ENCODE measurements around the gene SUMF1.

SUMF1 gene

DNA sequence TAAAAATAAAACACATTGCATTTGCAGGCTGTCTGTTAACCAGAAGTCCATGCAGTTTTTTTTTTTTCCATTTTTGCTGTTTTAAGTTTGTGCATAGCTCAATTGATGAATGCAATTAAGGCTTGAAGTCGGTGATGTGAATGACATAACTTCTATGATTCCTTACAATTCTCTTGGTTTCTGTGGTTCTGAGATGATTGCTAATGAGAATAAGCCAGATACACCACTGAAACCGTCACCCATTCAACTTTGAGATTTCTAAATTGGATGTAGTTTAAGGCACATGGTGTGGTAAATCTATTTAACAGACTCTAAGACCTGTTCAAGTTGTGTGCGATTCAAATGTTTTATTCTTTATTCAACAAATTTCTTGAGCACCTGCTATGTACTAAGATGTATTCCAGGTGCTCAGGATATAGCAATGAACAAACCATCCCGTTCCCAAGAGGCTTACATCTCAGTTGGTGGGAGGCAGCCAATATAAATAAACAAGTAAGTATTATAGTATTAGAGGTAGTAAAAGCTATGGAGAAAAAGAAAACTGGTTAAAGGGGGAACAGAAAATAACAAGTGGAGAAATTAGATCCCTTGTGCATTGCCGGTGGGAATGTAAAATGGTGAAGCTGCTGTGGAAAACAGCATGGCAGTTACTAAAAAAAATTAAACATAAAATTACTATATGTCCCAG is 30.1 kb upstream of the SUMF1 start:
- DNase-seq, result no peak

DNA sequence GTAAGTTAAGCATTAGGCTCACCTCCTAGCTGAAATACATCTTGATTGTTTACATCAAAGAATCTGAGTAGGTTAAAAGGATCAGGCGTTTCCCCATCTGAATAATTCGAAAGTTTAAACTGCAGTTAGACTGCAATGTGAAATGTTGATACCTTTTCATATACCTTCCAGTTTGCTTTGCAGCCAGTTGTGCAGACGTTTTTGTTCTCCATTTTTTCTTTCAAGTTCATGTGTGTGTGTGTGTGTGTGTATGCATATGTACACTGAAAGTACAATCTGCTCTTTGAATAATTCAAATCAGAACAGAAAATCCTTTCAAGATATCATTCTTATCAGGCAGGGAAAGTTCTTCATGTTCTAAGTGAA is 29.0 kb upstream of the SUMF1 start:
- no peak for DNase-seq

DNA sequence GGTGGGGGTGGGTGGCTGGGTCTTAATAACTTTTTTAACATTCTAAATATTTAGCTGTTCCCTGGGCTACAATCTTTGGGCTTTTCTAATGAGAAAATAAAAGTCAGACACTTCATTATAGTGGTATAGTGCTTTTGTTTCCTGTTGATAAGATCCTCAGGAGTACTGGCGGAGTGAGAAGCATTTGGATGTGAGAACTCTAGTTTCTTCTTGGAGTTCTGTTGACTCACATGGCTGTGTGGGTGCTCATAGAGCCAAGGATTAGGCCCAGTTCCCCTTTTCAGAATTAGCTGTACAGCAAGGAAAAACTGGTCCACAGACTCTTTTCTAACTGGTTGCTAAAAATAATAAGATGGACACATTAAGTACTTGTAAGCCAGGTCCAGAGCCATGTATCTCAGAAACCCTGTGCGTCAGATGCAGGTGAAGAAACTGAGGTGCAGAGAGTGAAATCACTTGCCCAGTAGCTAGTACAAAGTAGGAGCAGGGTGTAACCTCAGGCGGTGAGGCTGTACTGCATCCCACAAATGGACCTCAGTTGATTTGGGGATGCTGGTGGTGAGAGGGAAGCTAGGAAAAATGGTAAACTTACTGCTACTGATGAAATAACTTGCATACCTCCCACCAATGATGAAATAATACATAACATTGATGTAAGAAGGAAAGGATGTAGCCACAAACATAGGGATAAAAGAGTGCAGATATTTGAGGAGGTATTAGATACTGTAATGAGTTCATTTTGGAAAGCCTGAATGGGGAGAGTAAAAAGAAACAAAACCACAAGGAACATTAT is 28.4 kb upstream of the SUMF1 start:
- DNase-seq, result no peak

DNA sequence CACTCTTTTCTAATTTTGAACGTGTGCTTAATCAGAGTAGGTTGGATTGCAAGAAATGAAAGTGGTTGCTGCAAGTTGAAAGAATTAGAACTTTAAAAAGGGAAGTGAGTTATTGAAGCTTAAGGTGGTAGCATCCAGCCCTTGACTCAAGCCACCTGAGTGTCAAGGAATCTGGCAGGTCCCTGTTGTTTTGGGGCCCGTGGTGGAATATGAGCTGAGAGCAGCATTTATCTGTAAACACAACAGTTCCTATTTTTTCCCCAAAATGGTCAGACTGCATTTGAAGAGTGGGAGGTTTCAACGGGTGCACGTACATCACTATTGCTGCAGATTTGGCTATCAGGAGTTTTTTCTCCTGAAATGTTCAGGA is 27.8 kb upstream of the SUMF1 start:
- DNase-seq, result no peak

DNA sequence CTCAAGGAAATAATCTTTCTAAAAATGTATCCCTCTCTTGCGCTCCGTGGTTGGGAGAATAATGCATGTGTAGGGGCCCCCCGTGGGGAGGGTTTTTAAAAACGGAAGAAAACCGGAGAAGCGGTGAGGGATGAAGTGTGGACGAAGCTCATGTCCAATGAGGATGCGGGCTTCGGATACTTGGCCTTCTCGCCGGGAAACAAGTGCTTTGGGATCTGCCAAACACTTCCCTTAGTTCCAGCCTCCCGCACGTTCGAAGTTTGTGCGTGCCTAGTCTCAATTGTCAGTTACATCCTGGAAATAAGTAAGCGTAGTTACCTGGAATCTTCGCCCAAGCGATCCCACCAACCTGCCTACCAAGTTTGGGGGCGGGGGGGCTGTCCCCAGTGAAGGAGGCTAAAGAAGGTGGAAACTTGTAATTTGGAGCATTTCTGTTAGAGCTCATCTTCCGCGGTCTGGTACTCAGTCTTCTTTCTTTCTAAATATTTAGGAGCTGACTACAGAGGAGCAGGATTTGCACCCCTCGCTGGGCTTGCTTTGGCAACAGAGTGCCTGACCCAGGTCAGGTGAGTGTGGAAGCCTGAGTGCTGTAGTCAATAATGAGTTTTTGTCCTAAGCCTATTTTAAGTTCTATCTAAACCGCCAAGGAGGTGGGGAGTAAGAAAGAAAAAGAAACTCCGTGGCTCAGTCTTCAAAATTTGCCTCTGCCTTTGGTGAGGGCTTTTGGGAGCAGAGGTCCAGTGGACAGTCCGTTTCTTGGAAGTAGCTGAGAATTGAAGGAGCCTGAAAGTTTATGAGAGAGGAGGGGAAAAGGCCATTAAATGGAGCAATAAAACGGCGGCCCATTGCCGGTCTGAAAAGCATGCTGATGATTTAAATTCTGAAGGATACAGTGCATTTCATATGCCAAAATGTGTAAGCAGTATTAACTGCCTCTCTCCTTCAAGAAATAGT is 27.1 kb upstream of the SUMF1 start:
- DNase-seq, result no peak

DNA sequence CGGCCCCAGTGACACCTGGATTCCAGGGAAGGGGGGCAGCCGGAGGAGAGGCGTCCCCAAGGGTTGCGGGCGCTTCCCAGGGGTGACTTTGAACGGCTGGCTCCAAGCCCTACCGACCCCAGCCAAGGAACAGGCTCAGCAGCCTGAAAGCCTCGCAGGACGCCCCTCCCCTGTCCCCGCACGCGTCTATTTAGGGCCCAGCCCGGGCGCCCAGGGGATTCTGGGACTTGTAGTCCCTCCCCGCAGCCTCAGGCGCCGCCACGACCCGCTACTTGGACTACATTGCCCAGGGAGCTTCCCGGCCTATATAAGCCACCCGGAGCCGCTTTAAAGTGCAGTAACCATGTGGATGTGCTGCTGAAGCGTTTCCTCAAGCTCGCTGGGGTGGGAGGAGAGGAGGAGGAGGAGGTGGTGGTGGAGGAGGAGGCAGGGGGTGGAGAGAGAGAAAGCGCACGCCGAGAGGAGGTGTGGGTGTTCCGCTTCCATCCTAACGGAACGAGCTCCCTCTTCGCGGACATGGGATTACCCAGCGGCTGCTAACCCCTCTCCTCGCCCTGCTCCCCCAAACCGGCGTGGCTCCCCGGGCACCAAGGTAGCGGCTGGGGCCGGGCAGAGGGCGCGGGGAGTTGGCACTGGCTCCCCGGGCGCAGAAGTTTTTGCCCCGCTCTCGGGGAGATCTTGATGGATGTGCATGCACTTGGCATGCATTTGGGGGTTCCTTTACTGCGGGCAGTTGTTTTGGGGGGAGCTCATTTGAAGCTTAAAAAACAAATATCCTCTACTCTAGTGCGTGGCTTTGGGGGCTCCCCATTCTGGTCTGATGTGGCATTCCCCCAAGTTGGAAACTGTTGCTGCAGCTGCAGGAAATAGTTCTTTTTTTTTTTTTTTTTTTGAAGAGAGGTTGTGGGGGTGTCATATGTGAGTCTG is 26.2 kb upstream of the SUMF1 start, which contains the start of gene ITPR1:
ITPR1 (plus strand) TSS at position 335 of the 927 bp plus-strand sequence. CDS start 23,144 bp downstream, outside the sequence.
- peak; percentile 96 for DNase-seq

DNA sequence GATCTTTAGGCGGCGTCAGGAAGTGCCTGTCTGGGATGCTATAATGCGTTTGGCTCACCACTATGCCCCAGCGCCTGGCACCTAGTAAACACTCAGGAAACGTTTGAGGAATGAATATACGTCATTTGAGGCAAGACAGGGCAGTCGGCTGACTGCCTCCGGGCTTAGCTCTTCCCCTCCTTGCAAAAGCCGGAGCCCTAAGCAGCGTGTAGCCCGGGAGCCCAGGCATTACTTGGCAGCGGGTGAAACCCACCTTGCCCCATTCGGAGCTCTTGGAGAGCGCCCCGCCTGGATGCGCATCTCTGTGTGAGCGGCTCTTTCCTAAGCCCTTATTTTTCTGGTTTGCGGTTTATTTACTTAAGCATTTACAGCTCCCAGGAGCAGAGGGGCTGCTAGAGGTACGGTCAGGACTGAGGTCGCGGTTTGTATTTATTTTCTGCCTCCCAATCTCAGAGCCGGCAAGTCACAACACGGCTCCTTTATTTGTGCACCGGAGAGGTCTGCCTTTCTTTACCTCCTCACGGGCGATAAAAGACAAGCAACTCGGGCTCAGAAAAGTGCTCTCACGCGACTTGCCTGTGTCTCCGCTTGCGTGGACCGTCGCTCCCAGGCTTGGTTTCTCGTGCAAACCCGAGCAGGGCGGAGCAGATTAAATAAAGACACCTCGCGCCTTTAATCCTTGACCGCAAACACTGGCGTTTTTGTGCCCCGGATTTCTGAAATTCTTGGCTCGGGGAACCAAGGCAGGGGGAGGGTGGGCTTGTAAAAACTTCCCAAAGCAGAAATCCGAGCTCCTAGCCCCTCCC is 25.3 kb upstream of the SUMF1 start:
- DNase-seq, result peak; percentile 24 to 28

DNA sequence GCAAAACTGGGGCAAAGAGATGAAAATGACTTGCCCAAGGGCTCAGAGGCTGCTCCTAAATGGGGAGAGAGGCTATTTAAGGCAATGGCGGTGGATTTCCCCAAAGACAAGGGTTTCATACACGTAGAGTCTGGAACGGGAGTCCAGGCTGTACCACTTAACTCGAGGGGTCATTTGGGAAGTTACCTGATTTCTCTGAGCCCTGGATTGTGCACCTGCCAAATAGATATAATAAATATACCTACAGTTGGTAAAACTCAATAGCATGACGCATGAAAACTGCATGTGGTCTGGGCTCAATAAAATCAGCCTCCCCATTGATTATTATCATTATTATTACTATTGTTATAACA is 24.8 kb upstream of the SUMF1 start:
- DNase-seq, result no peak

DNA sequence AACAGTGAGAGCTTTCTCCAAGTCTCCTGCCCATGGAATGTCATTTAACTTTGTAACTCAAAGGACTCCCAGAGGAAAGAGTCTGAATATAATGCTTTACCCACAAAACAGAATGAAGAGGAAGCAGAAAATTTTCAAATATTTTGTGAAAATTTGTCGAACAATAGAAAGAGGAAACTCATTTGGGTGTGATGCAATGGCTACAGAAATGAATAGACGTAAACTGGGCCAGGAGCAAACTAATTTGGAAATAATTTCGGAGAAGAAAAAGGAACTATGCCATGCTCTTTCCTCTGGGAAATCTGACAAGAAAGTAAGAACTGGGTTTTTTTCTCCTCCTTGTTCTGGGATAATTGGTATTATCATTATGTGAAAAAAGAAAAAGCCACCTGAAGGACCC is 11.2 kb upstream of the SUMF1 start:
- no peak for DNase-seq

DNA sequence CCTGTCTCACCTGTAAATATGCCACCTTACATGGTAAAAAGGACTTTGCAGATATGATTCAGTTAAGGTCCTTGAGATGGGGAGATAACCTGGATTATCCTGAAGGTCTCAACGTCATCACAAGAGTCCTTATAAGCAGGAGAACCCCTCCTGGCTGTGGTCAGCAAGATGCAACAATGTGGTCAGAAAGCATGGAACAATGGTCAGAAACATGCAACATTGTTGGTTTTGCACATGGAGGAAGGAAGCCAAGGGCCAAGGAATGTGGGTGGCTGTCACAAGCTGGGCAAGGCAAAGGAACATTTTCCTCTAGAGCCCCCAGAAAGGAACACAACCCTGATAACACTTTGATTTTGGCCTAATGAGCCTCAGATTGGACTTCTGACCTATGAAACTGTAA is 9.4 kb upstream of the SUMF1 start:
- no peak for DNase-seq

DNA sequence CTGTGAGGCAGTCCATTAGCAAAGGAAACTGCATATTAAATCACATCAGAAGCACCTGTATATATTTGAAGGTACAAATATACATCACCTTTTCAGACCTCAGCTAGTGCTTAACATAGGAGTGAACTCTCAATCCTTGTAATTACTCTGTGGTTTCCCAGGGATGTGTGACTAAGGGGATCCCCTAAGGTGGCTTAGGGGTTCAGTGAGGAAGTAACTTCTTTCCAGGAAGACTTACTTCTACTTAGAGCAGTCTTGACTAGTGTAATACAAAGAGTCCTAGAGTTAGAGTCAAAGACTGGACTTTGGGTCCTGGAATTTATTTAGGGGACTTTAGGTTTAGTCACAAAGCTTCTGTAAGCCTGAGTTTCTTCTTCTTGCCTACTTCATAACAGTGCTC is 8.7 kb upstream of the SUMF1 start:
- DNase-seq, result no peak

DNA sequence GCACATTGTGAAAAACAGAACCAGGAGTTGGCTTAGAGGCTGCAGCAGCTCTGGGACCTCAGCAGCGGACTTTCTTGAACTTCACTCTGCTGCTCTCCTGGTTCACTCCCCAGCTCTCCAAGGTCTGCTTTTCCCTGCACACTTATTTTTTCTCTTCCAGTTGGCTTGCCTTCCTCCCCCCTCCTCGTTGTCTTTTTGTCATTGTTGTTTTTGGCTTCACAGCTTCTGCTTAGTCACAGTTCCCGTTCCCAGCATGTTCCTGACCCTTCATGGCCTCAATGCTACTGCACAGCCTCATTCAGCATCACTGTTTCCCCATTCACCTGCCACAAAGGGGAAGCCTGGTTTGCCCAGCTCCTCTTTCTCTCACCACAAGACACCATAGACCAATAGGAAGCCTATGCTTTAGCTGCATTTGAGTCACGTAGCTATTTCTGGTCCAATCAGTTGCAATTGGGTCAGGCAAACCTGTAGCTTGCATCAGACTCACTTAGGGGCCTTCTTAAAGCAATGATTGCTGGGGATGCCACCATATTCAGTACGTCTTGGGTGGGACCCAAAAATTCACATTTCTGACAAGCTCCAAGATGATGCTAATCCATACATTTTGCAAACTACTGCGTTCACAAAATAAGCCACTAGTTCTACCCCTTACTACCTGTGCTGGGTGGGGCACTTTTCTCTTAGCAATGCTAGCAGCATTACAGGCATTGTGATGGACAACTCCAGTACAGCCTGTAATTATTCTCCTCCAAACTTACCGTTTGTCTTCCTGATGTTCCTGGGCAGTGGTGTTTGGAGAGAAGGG is 7.8 kb upstream of the SUMF1 start:
- no peak for DNase-seq

DNA sequence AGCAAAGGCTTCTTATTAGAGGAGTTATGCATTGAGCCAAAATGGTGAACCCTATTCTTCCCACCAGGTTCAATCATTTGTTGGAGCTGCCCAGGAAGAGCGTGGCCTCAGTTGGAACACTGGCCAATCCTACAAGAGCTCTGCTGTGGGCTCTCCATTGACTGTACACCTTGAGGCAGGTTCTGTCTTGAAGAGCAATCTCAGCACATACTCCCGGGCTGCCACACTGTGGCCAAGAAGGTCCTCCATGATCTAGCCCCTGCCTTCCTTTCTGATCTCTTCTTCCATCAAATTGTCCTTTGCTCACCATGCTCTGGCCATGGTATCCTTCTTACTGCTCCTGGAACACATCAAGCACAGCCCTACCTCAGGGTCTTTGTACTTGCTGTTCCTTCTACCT is 5.7 kb upstream of the SUMF1 start:
- no peak for DNase-seq

DNA sequence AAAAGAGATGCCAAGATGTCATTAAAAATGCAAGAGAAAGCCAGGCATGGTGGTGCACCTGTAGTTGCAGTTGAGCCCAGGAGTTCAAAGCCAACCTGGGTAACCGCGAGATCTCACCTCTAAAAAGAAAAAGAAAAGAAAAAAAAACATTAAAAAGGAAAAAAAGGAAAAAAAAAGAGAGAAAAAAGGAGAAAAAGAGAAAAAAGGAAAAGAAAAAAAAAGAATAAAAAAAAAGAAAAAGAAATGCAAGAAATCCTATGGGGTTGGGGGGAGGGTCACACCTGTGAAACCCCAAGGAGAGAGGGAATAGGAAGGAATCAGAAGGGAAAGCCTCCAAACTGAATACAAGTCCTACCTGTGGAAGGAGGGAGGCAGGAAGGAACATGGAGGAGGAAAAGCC is 5.2 kb upstream of the SUMF1 start:
- no peak for DNase-seq

DNA sequence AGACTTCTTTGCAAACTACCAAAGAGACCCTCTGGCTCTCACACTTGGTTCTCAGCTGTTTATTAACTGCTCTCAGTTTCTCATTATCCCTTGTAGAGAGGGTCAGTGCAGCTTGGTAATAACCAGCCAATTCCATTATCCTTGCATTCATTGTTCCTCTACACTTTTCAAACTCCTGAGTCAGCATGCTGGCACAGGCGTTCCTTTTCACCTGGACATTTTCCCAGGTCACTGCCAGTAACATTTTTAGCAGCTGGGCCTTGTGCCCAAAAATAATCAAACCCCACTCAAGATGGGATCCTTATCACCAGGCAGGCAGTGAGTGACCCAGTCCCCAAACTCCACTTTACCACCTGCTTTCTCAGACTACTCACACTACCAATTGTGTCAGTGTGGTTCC is 4.8 kb upstream of the SUMF1 start:
- no peak for DNase-seq

DNA sequence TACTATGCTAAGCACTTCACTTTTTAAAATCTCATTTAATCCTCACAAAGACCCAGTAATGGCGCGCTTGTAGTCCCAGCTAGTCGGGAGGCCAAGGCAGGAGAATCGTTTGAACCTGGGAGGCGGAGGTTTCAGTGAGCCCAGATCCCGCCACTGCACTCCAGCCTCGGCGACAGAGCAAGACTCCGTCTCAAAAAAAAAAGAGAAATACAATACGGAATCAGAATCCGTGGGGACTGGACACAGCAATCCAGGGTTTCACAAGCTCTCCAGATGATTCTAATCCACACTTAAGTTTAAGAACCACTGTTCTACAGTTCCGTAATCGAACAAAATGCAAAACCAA is 426 bp upstream of the SUMF1 start:
- DNase-seq, result no peak

DNA sequence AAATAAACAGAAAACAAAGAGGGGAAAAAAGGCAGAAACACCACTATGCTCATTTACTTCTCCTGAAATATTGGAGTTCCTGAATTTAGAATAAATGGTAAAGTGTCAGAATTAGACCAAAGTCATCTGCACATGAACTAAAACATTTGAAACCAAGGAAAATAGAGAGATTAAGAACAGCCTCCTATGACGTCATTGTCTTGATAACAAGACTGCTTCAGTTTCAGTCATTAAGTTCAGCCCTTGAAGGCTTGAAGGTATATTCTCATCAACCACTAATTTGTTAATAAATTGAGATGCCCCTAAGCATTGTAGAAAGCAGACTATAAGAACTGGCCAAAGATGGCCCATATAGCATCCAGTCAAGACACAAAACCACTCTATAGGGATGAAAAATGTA is 2.5 kb downstream of the SUMF1 start:
- no peak for DNase-seq

DNA sequence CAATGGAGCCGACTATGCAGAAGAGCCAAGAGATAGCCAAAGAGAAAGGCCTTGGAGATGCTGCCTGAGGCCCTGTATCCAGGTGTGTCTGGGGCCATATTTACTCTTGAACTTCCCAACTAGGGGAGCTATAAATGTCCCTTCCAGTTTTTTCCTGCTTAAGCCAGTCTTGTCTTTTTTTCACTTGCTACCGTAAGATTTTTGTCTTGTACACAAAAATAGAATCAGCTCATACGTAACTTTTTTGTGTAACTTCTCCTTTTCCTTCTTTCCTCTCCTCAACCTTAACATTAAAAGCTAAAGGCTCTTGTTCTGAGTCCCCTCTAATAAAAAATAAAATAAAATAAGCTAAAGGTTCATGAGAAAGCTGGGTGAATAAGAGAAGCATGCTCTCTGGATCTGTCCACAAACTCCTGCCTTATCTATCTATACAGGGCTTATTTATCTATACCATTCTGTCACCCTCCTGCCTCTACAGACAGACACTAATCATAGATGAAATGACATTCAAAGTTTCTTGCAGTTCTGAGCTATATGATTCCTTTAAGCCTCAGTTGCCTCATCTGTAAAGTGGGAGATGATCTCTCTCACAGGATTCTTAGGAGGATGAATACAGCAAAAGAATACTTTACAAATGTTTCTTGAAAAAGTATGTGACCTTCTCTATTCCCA is 4.6 kb downstream of the SUMF1 start:
- no peak for DNase-seq

DNA sequence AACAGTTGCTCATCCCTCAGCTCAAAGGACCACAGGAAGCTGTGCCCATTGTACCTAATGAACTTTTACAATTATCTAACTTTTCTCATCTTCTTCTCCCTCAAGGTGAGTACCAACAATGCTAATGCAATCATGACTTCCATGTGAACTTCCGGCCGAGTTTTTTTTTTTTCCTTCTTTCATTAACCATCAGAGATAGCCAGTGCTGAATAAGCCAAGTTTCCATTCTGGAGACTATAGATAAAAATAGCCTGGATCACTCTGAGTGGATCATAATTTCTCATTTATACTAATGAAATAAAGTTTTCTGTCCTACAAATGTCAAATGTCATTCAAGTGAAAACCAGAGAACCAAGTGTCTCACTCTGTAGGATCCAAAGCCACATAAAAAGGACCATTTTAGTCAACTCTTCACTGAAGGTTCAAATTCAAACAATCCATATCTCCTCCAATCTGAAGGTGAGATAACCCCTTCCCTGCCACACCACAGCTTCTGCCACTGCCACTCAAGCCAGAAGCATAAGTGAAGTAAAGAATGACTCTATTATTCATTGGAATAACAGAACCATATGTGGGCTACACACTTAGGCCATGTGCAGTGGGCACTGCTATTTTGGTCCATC is 5.5 kb downstream of the SUMF1 start:
- DNase-seq, result no peak

DNA sequence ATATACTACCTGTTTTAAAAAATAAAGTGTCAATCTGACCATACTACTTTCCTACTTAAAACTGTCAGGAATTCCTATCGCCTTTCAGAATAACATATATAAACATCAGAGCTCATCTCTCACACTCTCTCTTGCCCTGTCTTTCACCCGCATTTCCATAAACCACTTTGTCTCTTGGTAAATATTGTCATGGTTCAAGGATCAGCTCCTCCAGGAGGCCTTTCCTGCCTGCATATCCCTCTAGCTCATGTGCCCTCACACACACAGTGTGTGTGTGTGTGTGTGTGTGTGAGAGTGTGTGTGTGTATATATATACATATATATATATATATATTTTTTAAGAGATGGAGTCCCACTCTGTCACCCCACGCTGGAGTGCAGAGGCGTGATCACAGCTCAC is 6.7 kb downstream of the SUMF1 start:
- DNase-seq, result no peak
